ENCODE results near the gene PPFIBP2. TPM values are rescaled to one million over a fixed set of nuclear protein-coding genes. Genes with fewer than 3 reads are reported as not detected.

PPFIBP2 gene
- total RNA-seq, 4 donors from 2014 or later: 68.2 to 139 (median 76.2) TPM

- 97% methylated on average over 3 of the region's 3 CpGs for whole genome bisulfite sequencing
- TF ChIP-seq EP300 (IDR thresholded peaks at IDR 0.05) (no peak), CTCF (IDR thresholded peaks at IDR 0.05) (no peak), POLR2A (IDR thresholded peaks at IDR 0.05) (no peak), POLR2AphosphoS5 (IDR thresholded peaks at IDR 0.05) (no peak)
- no peak for DNase-seq (ENCODE audit: low spot score in 2 of 2)
- Histone ChIP-seq H3K9me3 (no peaks in the 10 kb centered on the region), H3K4me1 (no peaks in the 10 kb centered on the region), H3K4me3 (no peak overlapping the region), H3K27ac (no peak overlapping the region), H3K27me3 (no peaks in the 10 kb centered on the region), H3K36me3 (peaks cover 66% of the 10 kb centered on the region)
These were observed 134.5 kb downstream of the PPFIBP2 start for GRCh38 chr11:7648264-7648663.

- Histone ChIP-seq H3K9me3 (no peaks in the 10 kb centered on the region), H3K27me3 (no peaks in the 10 kb centered on the region), H3K4me3 (no peak overlapping the region), H3K27ac (no peak overlapping the region), H3K4me1 (no peaks in the 10 kb centered on the region), H3K36me3 (peaks cover 88% of the 10 kb centered on the region)
- TF ChIP-seq POLR2AphosphoS5 (IDR thresholded peaks at IDR 0.05): no peak
- no peak for TF ChIP-seq CTCF (IDR thresholded peaks at IDR 0.05)
- no peak for TF ChIP-seq POLR2A (IDR thresholded peaks at IDR 0.05)
- no peak for TF ChIP-seq EP300 (IDR thresholded peaks at IDR 0.05)
- DNase-seq (ENCODE audit: low spot score in 2 of 2): no peak
- WGBS: 83% methylated on average over 5 of the region's 5 CpGs
These were observed 137.3 kb downstream of the PPFIBP2 start for GRCh38 chr11:7651140-7651551.

- DNase-seq (ENCODE audit: low spot score in 2 of 2): no peak
- whole genome bisulfite sequencing: 95% methylated on average over 5 of the region's 9 CpGs
- H3K4me3 ChIP-seq: no peak overlapping the region
- H3K4me1 ChIP-seq: no peaks in the 10 kb centered on the region
- no peak for TF ChIP-seq POLR2AphosphoS5 (IDR thresholded peaks at IDR 0.05)
- no peaks in the 10 kb centered on the region for H3K9me3 ChIP-seq
- H3K36me3 ChIP-seq: peaks cover 85% of the 10 kb centered on the region
- H3K27me3 ChIP-seq: no peaks in the 10 kb centered on the region
- no peak overlapping the region for H3K27ac ChIP-seq
These were observed 137.9 kb downstream of the PPFIBP2 start for GRCh38 chr11:7651700-7652099.

- Histone ChIP-seq H3K36me3 (peaks cover 67% of the 10 kb centered on the region), H3K27ac (no peak overlapping the region), H3K27me3 (no peaks in the 10 kb centered on the region), H3K4me1 (peaks cover 7% of the 10 kb centered on the region), H3K4me3 (no peak overlapping the region), H3K9me3 (no peaks in the 10 kb centered on the region)
- 100% methylated on average over 3 of the region's 4 CpGs for WGBS
- no peak for DNase-seq (ENCODE audit: low spot score in 2 of 2)
- no peak for TF ChIP-seq EP300 (IDR thresholded peaks at IDR 0.05)
- no peak for TF ChIP-seq CTCF (IDR thresholded peaks at IDR 0.05)
- TF ChIP-seq POLR2A (IDR thresholded peaks at IDR 0.05): no peak
- no peak for TF ChIP-seq POLR2AphosphoS5 (IDR thresholded peaks at IDR 0.05)
These were observed 140.5 kb downstream of the PPFIBP2 start for GRCh38 chr11:7654195-7654705.

- H3K4me1 ChIP-seq: peaks cover 7% of the 10 kb centered on the region
- no peak overlapping the region for H3K4me3 ChIP-seq
- H3K27ac ChIP-seq: no peak overlapping the region
- WGBS: 80% methylated on average over 8 of the region's 14 CpGs
- H3K9me3 ChIP-seq: no peaks in the 10 kb centered on the region
- TF ChIP-seq EP300 (IDR thresholded peaks at IDR 0.05) (no peak), CTCF (IDR thresholded peaks at IDR 0.05) (no peak), POLR2AphosphoS5 (IDR thresholded peaks at IDR 0.05) (no peak), POLR2A (IDR thresholded peaks at IDR 0.05) (no peak)
- no peaks in the 10 kb centered on the region for H3K27me3 ChIP-seq
- DNase-seq (ENCODE audit: low spot score in 2 of 2): no peak
- H3K36me3 ChIP-seq: peaks cover 54% of the 10 kb centered on the region
These were observed 141.7 kb downstream of the PPFIBP2 start for GRCh38 chr11:7655253-7656217.
